ENCODE measurements around the gene DYRK4.

Gene DYRK4

GRCh38 chr12:4556735-4557530 is 5.1 kb upstream of the DYRK4 start:
- no peak overlapping the region for H3K56ac ChIP-seq (ENCODE audit: low read length)
- H3K23ac ChIP-seq (ENCODE audit: low read length), result no peak overlapping the region
- H2BK15ac ChIP-seq (replicated peaks; ENCODE audit: low read depth), result no peak overlapping the region
- H3K4me2 ChIP-seq (ENCODE audit: low read length), result no peak overlapping the region
- no peak overlapping the region for H3K18ac ChIP-seq (ENCODE audit: low read length)
- H3K4ac ChIP-seq (ENCODE audit: low read depth, low read length), result no peak overlapping the region
- no peaks in the 10 kb centered on the region for H3K27me3 ChIP-seq (ENCODE audit: insufficient read depth, low read length, poor library complexity)
- H2AK5ac ChIP-seq (ENCODE audit: low read length), result no peak overlapping the region
- WGBS (ENCODE audit: extremely low coverage, insufficient coverage, low lambda C conversion rate), result no CpG with 5 or more reads among the region's 2 CpGs
- H3K79me2 ChIP-seq (ENCODE audit: control insufficient read depth, insufficient read depth, low read length), result no peaks in the 10 kb centered on the region
- no peak overlapping the region for H4K5ac ChIP-seq (ENCODE audit: low read length)
- H3K36me3 ChIP-seq (ENCODE audit: control insufficient read depth, insufficient read depth, low read length), result peaks cover 2% of the 10 kb centered on the region
- DNase-seq, result no peak
- H2BK120ac ChIP-seq (ENCODE audit: low read depth, low read length), result no peak overlapping the region
- no peak overlapping the region for H2BK5ac ChIP-seq (ENCODE audit: low read length)
- H3K4me1 ChIP-seq (ENCODE audit: control insufficient read depth, low read depth, low read length), result no peaks in the 10 kb centered on the region
- no peak overlapping the region for H3K4me3 ChIP-seq (ENCODE audit: low read length)
- H4K8ac ChIP-seq (ENCODE audit: low read depth, low read length), result no peak overlapping the region
- H3K27ac ChIP-seq (ENCODE audit: low read depth, low read length), result no peak overlapping the region
- H3K9ac ChIP-seq (ENCODE audit: low read length), result no peak overlapping the region
- no peaks in the 10 kb centered on the region for H3K79me1 ChIP-seq (ENCODE audit: low read length)

GRCh38 chr12:4557586-4557985 is 4.4 kb upstream of the DYRK4 start:
- Histone ChIP-seq H3K79me1 (ENCODE audit: low read length) (no peaks in the 10 kb centered on the region), H2BK120ac (ENCODE audit: low read depth, low read length) (no peak overlapping the region), H3K27me3 (ENCODE audit: insufficient read depth, low read length, poor library complexity) (no peaks in the 10 kb centered on the region), H3K56ac (ENCODE audit: low read length) (no peak overlapping the region), H4K8ac (ENCODE audit: low read depth, low read length) (no peak overlapping the region), H4K5ac (ENCODE audit: low read length) (no peak overlapping the region), H3K4me2 (ENCODE audit: low read length) (no peak overlapping the region), H2AK5ac (ENCODE audit: low read length) (no peak overlapping the region), H2BK15ac (replicated peaks; ENCODE audit: low read depth) (no peak overlapping the region), H3K36me3 (ENCODE audit: control insufficient read depth, insufficient read depth, low read length) (peaks cover 2% of the 10 kb centered on the region), H3K18ac (ENCODE audit: low read length) (no peak overlapping the region), H3K27ac (ENCODE audit: low read depth, low read length) (no peak overlapping the region), H3K4ac (ENCODE audit: low read depth, low read length) (no peak overlapping the region), H3K4me1 (ENCODE audit: control insufficient read depth, low read depth, low read length) (no peaks in the 10 kb centered on the region), H3K4me3 (ENCODE audit: low read length) (no peak overlapping the region), H3K9ac (ENCODE audit: low read length) (no peak overlapping the region), H3K23ac (ENCODE audit: low read length) (no peak overlapping the region), H3K79me2 (ENCODE audit: control insufficient read depth, insufficient read depth, low read length) (no peaks in the 10 kb centered on the region), H2BK5ac (ENCODE audit: low read length) (no peak overlapping the region)
- WGBS (ENCODE audit: extremely low coverage, insufficient coverage, low lambda C conversion rate), result no CpG with 5 or more reads among the region's 5 CpGs
- DNase-seq, result no peak

GRCh38 chr12:4558171-4558570 is 3.8 kb upstream of the DYRK4 start:
- Histone ChIP-seq H3K4me3 (ENCODE audit: low read length) (no peak overlapping the region), H2BK5ac (ENCODE audit: low read length) (no peak overlapping the region), H2BK120ac (ENCODE audit: low read depth, low read length) (no peak overlapping the region), H3K56ac (ENCODE audit: low read length) (no peak overlapping the region), H3K27me3 (ENCODE audit: insufficient read depth, low read length, poor library complexity) (no peaks in the 10 kb centered on the region), H3K4me2 (ENCODE audit: low read length) (no peak overlapping the region), H3K4me1 (ENCODE audit: control insufficient read depth, low read depth, low read length) (no peaks in the 10 kb centered on the region), H4K8ac (ENCODE audit: low read depth, low read length) (no peak overlapping the region), H4K5ac (ENCODE audit: low read length) (no peak overlapping the region), H2AK5ac (ENCODE audit: low read length) (no peak overlapping the region), H3K23ac (ENCODE audit: low read length) (no peak overlapping the region), H3K4ac (ENCODE audit: low read depth, low read length) (no peak overlapping the region), H3K18ac (ENCODE audit: low read length) (no peak overlapping the region), H3K27ac (ENCODE audit: low read depth, low read length) (no peak overlapping the region), H3K36me3 (ENCODE audit: control insufficient read depth, insufficient read depth, low read length) (peaks cover 2% of the 10 kb centered on the region), H2BK15ac (replicated peaks; ENCODE audit: low read depth) (no peak overlapping the region), H3K79me2 (ENCODE audit: control insufficient read depth, insufficient read depth, low read length) (no peaks in the 10 kb centered on the region), H3K9ac (ENCODE audit: low read length) (no peak overlapping the region), H3K79me1 (ENCODE audit: low read length) (no peaks in the 10 kb centered on the region)
- no CpG with 5 or more reads among the region's 2 CpGs for WGBS (ENCODE audit: extremely low coverage, insufficient coverage, low lambda C conversion rate)
- DNase-seq, result no peak

- Histone ChIP-seq H3K79me2 (ENCODE audit: control insufficient read depth, insufficient read depth, low read length) (no peaks in the 10 kb centered on the region), H3K27ac (ENCODE audit: low read depth, low read length) (no peak overlapping the region), H4K8ac (ENCODE audit: low read depth, low read length) (no peak overlapping the region), H3K56ac (ENCODE audit: low read length) (no peak overlapping the region), H3K79me1 (ENCODE audit: low read length) (no peaks in the 10 kb centered on the region), H2BK120ac (ENCODE audit: low read depth, low read length) (no peak overlapping the region), H3K36me3 (ENCODE audit: control insufficient read depth, insufficient read depth, low read length) (no peaks in the 10 kb centered on the region), H3K27me3 (ENCODE audit: insufficient read depth, low read length, poor library complexity) (no peaks in the 10 kb centered on the region), H3K9ac (ENCODE audit: low read length) (no peak overlapping the region), H3K4ac (ENCODE audit: low read depth, low read length) (no peak overlapping the region), H3K4me1 (ENCODE audit: control insufficient read depth, low read depth, low read length) (no peaks in the 10 kb centered on the region), H3K18ac (ENCODE audit: low read length) (no peak overlapping the region), H3K23ac (ENCODE audit: low read length) (no peak overlapping the region), H3K4me3 (ENCODE audit: low read length) (no peak overlapping the region), H2BK5ac (ENCODE audit: low read length) (no peak overlapping the region), H2BK15ac (replicated peaks; ENCODE audit: low read depth) (no peak overlapping the region), H4K5ac (ENCODE audit: low read length) (no peak overlapping the region), H2AK5ac (ENCODE audit: low read length) (no peak overlapping the region), H3K4me2 (ENCODE audit: low read length) (no peak overlapping the region)
- no peak for DNase-seq
- WGBS (ENCODE audit: extremely low coverage, insufficient coverage, low lambda C conversion rate), result no CpG with 5 or more reads among the region's 3 CpGs
These were observed 1.3 kb downstream of the DYRK4 start for GRCh38 chr12:4563336-4563735.

- Histone ChIP-seq H3K4me2 (ENCODE audit: low read length) (no peak overlapping the region), H2BK120ac (ENCODE audit: low read depth, low read length) (no peak overlapping the region), H3K79me1 (ENCODE audit: low read length) (no peaks in the 10 kb centered on the region), H3K36me3 (ENCODE audit: control insufficient read depth, insufficient read depth, low read length) (no peaks in the 10 kb centered on the region), H3K27me3 (ENCODE audit: insufficient read depth, low read length, poor library complexity) (no peaks in the 10 kb centered on the region), H3K9ac (ENCODE audit: low read length) (no peak overlapping the region), H3K56ac (ENCODE audit: low read length) (no peak overlapping the region), H3K27ac (ENCODE audit: low read depth, low read length) (no peak overlapping the region), H3K4me3 (ENCODE audit: low read length) (no peak overlapping the region), H2AK5ac (ENCODE audit: low read length) (no peak overlapping the region), H4K5ac (ENCODE audit: low read length) (no peak overlapping the region), H3K4ac (ENCODE audit: low read depth, low read length) (no peak overlapping the region), H4K8ac (ENCODE audit: low read depth, low read length) (no peak overlapping the region), H2BK15ac (replicated peaks; ENCODE audit: low read depth) (no peak overlapping the region), H3K79me2 (ENCODE audit: control insufficient read depth, insufficient read depth, low read length) (no peaks in the 10 kb centered on the region), H3K4me1 (ENCODE audit: control insufficient read depth, low read depth, low read length) (no peaks in the 10 kb centered on the region), H3K23ac (ENCODE audit: low read length) (no peak overlapping the region), H2BK5ac (ENCODE audit: low read length) (no peak overlapping the region), H3K18ac (ENCODE audit: low read length) (no peak overlapping the region)
- no peak for DNase-seq
- no CpG with 5 or more reads among the region's 5 CpGs for WGBS (ENCODE audit: extremely low coverage, insufficient coverage, low lambda C conversion rate)
These were observed 2.8 kb downstream of the DYRK4 start for GRCh38 chr12:4564818-4565217.

GRCh38 chr12:4566474-4566873 is 4.5 kb downstream of the DYRK4 start:
- H3K27ac ChIP-seq (ENCODE audit: low read depth, low read length), result no peak overlapping the region
- DNase-seq, result no peak
- no peak overlapping the region for H3K56ac ChIP-seq (ENCODE audit: low read length)
- H3K18ac ChIP-seq (ENCODE audit: low read length), result no peak overlapping the region
- H3K79me1 ChIP-seq (ENCODE audit: low read length), result no peaks in the 10 kb centered on the region
- H3K36me3 ChIP-seq (ENCODE audit: control insufficient read depth, insufficient read depth, low read length), result no peaks in the 10 kb centered on the region
- H3K27me3 ChIP-seq (ENCODE audit: insufficient read depth, low read length, poor library complexity), result no peaks in the 10 kb centered on the region
- no peak overlapping the region for H3K4me2 ChIP-seq (ENCODE audit: low read length)
- H3K4me3 ChIP-seq (ENCODE audit: low read length), result no peak overlapping the region
- no peak overlapping the region for H2BK15ac ChIP-seq (replicated peaks; ENCODE audit: low read depth)
- H4K8ac ChIP-seq (ENCODE audit: low read depth, low read length), result no peak overlapping the region
- no peaks in the 10 kb centered on the region for H3K79me2 ChIP-seq (ENCODE audit: control insufficient read depth, insufficient read depth, low read length)
- no peak overlapping the region for H3K9ac ChIP-seq (ENCODE audit: low read length)
- no peak overlapping the region for H2BK120ac ChIP-seq (ENCODE audit: low read depth, low read length)
- H3K4ac ChIP-seq (ENCODE audit: low read depth, low read length), result no peak overlapping the region
- no peak overlapping the region for H2BK5ac ChIP-seq (ENCODE audit: low read length)
- no peak overlapping the region for H3K23ac ChIP-seq (ENCODE audit: low read length)
- H4K5ac ChIP-seq (ENCODE audit: low read length), result no peak overlapping the region
- no peak overlapping the region for H2AK5ac ChIP-seq (ENCODE audit: low read length)
- no peaks in the 10 kb centered on the region for H3K4me1 ChIP-seq (ENCODE audit: control insufficient read depth, low read depth, low read length)
- no CpG with 5 or more reads among the region's 2 CpGs for WGBS (ENCODE audit: extremely low coverage, insufficient coverage, low lambda C conversion rate)

Measured in mesendoderm (in vitro differentiated cells).